NT2/D1 (cell line): ENCODE data around the gene HK3.

Source experiments
- YY1 ChIP-seq: IDR thresholded peaks from 2 replicates; pipeline ENCODE4 v1.6.1; 2011; ENCODE audit not compliant: insufficient read length, insufficient read depth
- ZNF274 ChIP-seq: IDR thresholded peaks from 2 replicates; pipeline ENCODE4 v1.6.1; 2011; ENCODE audit warnings: mild to moderate bottlenecking, low read depth, low read length

GRCh38 chr5:176915906-176916305 lies 16.8 kb upstream of the HK3 start:
- TF ChIP-seq YY1 (no peak), ZNF274 (no peak)
